ENCODE results near the gene DACH1.

DACH1 gene

DNA sequence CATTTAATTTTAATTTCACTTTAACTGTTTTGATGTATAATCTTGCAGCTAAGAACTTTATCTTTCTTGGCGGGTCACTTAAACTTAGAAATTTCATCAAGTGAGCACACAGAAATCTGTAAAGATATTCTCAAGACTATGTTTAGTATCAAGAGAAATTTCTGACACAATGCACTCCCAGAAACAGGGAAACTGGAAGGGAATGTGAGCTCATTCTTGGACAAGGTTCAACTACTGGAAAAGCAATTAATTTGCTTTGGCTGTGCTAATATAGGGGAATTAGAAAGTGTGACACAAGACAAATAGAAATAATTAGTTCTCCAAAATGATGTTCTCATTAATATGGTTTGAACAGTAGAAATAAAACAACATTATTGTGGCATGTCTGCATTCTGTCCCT, 402.3 kb downstream of the DACH1 start:
- DNase-seq = no peak

DNA sequence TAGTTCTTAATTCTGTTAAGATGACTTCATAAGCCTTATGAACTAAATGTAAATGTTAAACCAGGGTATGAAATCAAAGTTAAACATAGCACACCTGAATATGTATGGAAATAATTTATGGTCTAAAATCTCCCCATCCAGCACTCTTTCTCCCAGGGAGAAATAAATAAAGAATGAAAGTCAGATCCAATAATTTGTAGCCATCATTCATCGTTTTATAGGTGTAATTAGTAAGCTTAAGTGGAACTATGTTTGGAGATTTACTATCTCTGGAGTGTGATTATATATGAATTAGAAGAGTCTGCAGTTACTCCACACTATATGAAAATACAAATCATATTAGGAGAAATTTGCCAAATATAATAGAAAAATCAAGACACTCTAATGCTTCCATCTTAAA, 405.1 kb downstream of the DACH1 start:
- DNase-seq = no peak

DNA sequence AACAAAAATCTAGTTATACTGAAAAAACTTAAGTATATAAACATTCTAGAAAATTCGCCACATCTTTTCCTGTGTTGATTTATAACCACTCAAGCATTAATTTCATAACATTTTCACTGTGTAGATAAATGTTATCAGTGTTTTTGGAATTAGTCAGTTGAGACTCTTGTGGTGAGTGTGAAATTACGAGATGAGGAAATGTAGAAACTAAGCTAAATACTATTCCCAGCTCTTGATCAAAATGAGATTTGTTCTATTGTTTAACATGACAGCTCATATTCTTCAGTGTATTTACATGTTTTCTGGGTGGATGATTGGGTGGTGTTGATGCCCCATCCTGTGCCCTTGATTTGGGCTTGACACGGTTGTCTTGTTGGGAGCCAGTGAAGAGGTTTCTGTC, 406.8 kb downstream of the DACH1 start:
- no peak for DNase-seq

DNA sequence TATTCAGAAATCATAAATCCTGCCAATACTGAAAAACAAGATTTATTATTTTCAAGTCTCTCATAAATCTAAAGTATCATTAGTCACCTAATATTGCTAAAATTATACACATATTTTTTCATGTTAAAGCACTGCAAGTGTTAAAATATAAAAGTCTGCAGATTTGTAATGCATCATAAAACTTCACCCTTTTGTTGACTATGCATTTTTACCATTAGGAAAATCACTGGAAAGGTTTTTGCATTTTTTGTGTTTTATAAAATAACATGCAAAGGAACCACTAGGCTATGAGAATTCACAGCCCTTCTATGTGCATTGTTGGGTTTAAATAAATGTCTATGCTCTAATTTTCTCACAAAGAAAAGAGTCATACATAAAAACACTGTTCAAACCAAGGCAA, 407.3 kb downstream of the DACH1 start:
- DNase-seq = no peak

DNA sequence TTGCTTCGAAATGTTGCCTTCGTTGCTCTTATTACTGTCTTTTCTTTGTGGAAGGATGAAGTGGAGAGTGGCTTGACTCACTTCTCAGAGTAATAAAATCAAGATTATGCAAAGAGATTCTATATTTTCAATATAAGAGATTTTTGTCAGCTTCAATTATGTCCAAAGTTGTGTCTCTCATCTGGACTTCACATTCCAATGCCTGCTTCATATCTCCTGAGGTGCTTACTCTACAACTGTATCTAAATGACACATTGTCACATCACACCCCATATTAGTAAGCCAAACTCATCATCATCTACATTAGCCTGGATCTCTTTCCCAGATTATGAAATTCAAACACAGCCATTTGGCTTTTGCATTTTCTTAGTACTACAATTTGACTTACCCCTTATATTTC, 409.4 kb downstream of the DACH1 start:
- no peak for DNase-seq

DNA sequence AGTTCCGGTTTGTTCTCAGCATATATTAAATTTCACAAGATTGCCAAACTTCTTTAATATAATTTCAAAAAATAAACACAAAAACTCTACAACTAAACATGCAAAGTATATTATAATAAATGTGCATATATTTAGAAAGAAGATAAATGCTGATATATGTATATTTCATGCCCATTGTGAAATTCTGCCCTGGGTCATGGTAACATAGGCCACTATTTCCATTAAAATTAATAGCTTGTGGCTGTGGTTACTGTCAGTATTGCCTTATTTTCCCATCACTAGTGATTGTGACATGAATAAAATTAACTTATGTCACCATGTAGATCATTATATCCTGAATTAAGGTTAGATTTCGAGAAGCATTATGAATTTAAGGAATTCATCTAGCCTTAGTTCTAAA, 410.9 kb downstream of the DACH1 start:
- no peak for DNase-seq

DNA sequence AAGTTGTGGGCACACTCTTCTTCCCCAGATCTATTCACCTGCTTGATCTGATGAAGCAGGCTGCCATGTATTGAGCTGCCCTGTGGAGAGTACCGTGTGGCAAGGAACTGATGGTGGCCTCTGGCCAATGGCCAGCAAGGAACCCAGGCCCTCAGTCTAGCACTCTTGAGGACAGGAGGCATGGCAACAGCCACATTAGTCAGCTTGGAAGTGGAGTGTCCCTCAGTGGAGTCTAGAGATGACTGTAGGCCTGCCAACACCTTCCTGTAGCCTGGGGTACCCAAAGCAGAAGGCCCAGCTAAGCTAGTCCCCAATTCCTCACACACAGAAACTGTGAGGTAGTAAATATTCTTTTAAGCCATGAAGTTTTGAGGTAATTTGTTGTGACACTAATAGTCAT, 412.5 kb downstream of the DACH1 start:
- DNase-seq = no peak

DNA sequence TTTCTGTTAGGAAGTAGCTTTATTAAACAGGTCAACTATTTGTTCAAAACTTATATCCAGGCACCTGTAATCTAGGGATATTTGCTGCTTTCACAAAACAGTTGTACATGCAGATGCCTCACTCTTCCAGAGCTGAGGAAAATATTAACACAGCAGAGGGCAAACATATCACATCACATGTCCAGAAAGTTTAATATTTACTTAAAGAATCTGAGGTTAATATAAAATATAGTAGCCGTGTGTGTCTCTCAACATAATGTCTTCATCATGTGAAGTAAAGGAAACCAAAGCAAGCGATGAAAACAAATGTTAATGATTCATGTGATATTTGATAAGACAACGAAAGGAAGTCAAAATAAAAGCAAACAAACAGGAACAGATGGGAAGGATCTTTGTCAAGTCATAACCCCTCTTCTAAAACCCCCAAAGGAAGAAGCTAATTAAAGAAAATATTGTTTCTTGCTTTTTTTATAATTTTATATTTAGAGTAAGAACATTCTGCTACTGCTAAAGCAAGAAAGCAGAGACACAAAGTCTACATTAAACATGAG, 418.8 kb downstream of the DACH1 start:
- DNase-seq = no peak

DNA sequence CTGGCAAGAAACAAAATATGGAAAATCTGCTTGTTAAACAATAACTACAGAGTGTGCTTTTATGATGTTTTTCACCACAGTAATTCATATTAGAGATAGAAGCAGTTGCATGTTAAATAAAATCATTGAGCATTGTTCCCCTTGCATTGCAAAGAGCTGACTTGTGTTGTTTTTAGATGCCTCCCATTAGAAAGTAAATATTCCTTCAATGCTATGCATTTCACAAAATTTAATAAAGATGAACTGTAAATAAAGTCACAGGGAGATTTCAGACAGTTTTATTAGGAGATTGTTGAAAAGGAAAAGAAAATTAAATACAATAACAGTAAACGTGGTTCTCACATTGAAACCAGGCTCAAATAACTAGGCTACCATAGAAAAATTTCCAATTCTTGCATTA, 429.3 kb downstream of the DACH1 start:
- no peak for DNase-seq

DNA sequence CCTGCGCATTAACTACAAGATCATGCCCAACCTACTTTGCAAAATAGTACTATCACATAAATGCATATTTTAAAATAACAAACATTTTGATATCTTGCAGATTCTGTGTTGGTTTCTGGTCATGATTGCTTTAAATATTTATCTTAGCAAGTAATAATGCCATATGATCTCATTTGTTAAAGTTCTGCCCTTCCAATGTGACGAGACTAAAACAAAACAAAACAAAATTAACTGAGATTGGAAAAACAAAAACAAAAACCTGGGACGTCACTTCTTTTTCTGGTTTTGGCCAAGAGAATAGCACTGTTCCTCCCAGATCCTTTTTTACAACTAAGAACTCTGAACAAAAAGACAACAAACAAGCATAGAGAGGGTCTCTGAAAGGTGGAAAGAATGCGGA, 436.3 kb downstream of the DACH1 start:
- DNase-seq = no peak

DNA sequence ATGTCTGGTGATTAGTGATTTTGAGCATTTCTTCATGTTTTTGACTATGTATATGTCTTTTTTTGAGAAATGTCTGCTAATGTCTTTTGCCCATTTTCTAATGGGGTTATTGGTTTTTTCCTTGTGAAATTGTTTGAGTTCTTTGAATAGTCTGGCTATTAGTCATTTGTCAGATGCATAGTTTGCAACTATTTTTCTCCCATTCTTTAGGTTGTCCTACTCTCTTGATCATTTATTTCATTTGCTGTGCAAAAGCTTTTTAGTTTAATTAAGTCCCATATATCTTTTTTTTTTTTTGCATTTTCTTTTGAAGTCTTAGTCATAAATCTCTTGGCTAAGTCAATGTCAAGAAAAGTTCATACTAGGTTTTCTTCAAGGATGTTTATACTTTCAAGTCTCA, 449.8 kb downstream of the DACH1 start:
- DNase-seq = no peak

DNA sequence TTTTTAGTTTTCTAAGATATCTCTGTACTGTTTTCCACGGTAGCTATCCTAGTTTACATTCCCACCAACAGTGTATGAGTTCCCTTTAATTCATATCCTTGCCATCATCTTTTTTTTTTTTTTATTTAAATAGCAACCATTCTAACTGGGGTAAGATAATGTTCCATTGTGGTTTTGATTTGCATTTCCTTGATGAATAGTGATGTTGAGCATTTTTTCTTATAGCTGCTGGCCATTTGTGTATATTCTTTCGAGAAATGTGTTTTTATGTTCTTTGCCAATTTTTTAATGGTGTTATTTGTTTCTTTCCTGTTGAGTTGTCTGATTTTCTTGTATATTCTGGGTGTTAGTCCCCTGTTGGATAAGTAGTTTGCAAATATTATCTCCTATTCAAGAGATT, 454.8 kb downstream of the DACH1 start:
- DNase-seq = no peak

DNA sequence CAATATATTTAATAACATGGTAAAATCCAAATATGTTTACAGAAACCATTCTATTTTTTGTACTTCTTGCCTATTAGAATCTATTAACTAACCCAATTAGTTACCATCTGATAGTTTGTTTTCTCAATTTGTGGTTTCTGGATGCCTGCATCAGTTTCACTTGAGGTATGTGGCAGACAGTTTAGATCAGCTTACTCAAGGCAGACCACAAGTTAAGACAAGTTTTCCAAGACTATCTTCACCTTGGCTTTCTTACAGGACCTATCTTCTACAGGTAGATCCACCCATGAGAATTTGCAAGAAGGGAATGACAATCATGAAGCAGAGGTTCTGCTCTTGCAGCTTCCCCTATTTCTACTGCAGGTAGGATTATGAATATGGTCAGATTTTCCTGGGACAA, 458.6 kb downstream of the DACH1 start:
- DNase-seq = no peak

DNA sequence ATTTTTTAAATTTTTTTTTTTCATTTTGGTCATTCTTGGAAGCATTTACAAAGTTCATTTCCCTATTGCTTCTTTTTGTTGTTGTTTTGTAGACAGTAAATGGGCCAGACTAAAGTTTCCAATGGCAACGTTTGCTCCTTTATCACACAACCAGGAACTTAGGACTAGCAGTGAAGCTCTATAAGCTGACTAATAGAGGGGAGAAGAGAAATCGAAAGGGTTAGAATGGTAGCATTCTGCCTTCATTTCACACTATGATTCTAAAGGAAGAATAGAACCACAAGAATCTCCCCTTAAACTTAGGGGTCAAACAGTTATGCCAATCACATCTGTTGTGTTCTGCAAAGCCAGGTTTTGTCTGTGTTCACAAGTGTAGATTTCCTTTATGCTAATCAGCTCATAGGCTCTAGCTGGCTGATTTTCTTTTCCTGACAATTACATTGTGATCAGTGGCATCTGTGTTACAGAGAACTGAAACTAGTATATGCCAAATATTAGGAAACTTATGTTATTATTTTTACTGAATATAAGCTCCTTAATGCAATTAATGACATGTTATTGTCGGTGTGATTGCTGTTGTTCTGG, 467.3 kb downstream of the DACH1 start:
- DNase-seq = no peak

DNA sequence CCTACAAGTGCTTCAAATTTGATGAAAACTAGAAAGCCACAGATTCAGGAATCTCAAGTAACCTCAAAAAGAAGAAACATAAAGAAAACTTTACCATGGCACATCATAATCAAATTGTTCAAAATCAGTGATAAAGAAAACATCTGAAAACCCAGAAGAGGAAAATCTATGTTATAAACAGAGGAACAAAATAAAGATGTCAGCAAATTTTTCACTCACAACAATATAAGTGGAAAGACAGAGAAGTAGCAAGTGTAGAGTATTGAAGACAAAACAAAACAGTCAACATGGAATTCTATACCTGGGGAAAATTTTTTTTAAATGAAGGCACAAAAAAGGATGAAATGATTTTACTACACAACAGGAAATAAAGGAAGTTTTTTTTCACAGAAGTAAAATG, 470.9 kb downstream of the DACH1 start:
- DNase-seq = no peak

DNA sequence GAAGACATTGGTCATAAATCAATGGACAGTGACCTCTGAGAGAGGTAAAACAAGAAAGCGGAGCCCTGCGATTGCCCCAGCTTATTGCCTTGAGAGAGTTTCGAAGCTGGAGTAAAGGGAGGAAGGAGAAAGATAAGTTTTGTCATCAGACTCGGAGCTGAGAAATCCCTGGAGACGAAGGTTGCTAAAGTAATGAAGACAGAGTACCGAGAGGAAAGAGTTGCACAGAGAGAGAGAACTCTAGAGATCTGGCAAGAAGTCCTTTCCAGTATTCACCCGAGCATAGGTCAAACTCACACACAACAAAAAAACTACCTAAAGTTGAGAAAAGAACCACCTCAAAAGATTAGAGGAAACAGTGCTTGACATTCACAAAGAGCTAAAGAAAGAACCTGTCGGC, 472.0 kb downstream of the DACH1 start:
- DNase-seq = no peak

DNA sequence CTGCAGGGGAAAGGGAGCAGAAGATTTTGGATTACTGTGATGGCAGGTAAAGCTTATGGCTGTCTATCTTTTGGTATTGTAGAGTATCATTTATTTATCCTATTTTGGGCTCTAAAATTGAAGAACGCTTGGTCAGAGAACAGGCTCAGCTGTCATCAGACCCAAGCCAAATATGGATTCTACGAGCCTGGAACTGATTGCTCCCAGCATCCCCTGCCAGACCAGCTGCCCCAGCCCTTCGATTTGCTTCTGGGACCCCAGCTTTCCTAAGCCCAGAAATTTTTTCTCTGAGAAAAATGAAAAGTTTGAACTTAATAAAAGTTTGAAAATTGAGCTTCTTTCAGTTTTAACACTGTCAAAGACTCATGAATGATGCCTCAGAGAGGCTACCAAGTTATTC, 472.8 kb downstream of the DACH1 start:
- DNase-seq = no peak
